Aorta (tissue), 5 donors: Measurements from ENCODE around the gene CHMP2A. TPM values are rescaled to one million over a fixed set of nuclear protein-coding genes. Genes with fewer than 3 reads are reported as not detected.
"Not testable (repeated sequence)": the region's sequence is repeated elsewhere in the genome, so short reads cannot be mapped to it uniquely, and the experiment has no call there.

Experiments used
- ATAC-seq: fragments of 200-7000 bp; cut with Tn5 transposase; one replicate; pipeline ENCODE4 v1.9.1; 2022; ENCODE audit warnings: moderate library complexity; ENCODE audit not compliant: low FRiP score
- DNase-seq, 2 donors: peaks; one replicate each; pipeline ENCODE4 v3.0.0-alpha.2; 2020
- H3K27ac ChIP-seq, 2 donors: one replicate each; pipeline ENCODE4 v1.5.1; 2013; ENCODE audit warnings: low read length in 2 of 2, mild to moderate bottlenecking in 2 of 2, moderate library complexity in 2 of 2, control low read depth in 1 of 2, inconsistent platforms in 1 of 2, low read depth in 1 of 2
- H3K27me3 ChIP-seq, 2 donors: one replicate each; pipeline ENCODE4 v1.6.1; 2013; ENCODE audit warnings: control low read depth in 1 of 2, low read length in 1 of 2, mild to moderate bottlenecking in 1 of 2, moderate library complexity in 1 of 2; ENCODE audit not compliant: insufficient read depth in 2 of 2, control insufficient read depth in 1 of 2
- H3K36me3 ChIP-seq, 2 donors: one replicate each; pipeline ENCODE4 v1.6.1; 2013; ENCODE audit warnings: control low read depth in 1 of 2, low read length in 1 of 2, mild to moderate bottlenecking in 1 of 2; ENCODE audit not compliant: insufficient read depth in 2 of 2, control insufficient read depth in 1 of 2
- H3K4me1 ChIP-seq, 2 donors: one replicate each; pipeline ENCODE4 v1.6.1; 2013; ENCODE audit warnings: low read length in 2 of 2, control low read depth in 1 of 2, mild to moderate bottlenecking in 1 of 2, moderate library complexity in 1 of 2; ENCODE audit not compliant: insufficient read depth in 2 of 2, control insufficient read depth in 1 of 2
- H3K4me3 ChIP-seq, 2 donors: one replicate each; pipeline ENCODE4 v1.5.1; 2013; ENCODE audit warnings: low read length in 2 of 2, control low read depth in 1 of 2, mild to moderate bottlenecking in 1 of 2
- H3K9me3 ChIP-seq: one replicate; pipeline ENCODE4 v1.6.1; 2013; ENCODE audit warnings: mild to moderate bottlenecking, low read length; ENCODE audit not compliant: control insufficient read depth
- WGBS, 2 donors: extraction: QIAGEN DNeasy Blood & Tissue Kit; methylation state at CpG; one replicate each; pipeline ENCODE4 v1.1.7; 2013; 5-methylcytosine and 5-hydroxymethylcytosine counted together
- intact Hi-C, 2 donors: fragments of 100-400 bp; cut with DNase I; formaldehyde crosslinking; loops; one replicate each; pipeline versions ENCODE4 v1.14.2 to v1.15.0; 2022
- microRNA-seq, 2 donors: library from miRNA; unstranded; fragments of <30 nt; microRNA quantifications; one replicate each; pipeline ENCODE4 v1.2.0, GENCODE V29; 2020
- polyA plus RNA-seq, 2 donors: library from polyadenylated mRNA; stranded (reverse); fragments of 200-250 nt; gene quantifications; one replicate each; pipeline ENCODE4 v1.2.3, GENCODE V29; 2013
- total RNA-seq, 2 donors: library from RNA; stranded (reverse); fragmentation: NEBNext Ultra II Directional; extraction: Animal tissue kit (Norgen Biotek cat#: 25700); gene quantifications; one replicate each; pipeline ENCODE4 v1.2.1, GENCODE V29; 2021
- donor health status: healthy with polysubstance abuse.
- donor health status: Bipolar disorder and iron deficiency.
- donor health status: DM: no; HTN: no; CAD: no.
- donor health status: DM: no; HTN: no; CAD: no.
- donor health status: DM: yes; HTN: yes; CAD: no.

CHMP2A gene
- total and polyA plus RNA-seq, 4 donors, result 94.9 to 208 (median 143) TPM

DNA sequence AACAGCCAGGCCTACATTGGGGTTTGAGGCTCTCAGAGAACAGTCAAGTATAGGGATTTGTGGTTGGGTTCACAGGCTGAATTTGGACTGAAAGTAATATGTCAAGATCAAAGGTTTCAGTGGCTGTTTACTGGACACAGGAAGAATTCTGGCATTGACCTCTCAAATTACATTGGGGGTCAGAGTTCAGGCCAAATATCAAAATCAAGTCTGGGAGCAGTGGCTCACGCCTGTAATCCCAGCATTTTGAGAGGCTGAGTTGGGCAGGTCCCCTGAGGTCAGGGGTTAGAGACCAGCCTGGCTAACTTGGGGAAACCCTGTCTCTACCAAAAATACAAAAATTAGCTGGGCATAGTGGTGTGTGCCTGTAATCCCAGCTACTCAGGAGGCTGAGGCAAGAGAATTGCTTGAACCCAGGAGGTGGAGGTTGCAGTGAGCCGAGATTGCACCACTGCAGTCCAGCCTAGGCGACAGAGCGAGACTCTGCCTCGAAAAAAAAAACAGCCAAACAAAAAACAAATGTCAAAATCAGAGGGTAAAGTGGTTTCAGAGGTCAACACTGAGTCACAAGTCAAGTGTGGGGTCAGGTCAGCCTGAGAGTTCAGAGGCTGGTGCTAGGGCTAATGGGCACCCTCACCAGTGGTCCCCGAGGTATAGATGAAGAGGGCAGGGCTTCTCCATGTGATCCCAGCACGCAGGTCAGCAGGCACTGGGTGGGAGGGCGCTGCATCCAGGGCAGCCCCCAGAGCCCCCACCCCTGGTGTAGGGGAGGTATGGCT, 44.6 kb downstream of the CHMP2A start:
- H3K27ac ChIP-seq, result no peak overlapping the region
- ATAC-seq (no peak), DNase-seq (no peak)
- WGBS, 2 donors, result 79% methylated on average over 8 of the region's 8 CpGs
- H3K36me3 ChIP-seq, result no peaks in the 10 kb centered on the region
- intact Hi-C loops, result no loop called here
- no peak overlapping the region for H3K4me3 ChIP-seq
- H3K9me3 ChIP-seq, result no peaks in the 10 kb centered on the region
- no peaks in the 10 kb centered on the region for H3K4me1 ChIP-seq
- no peaks in the 10 kb centered on the region for H3K27me3 ChIP-seq

- Histone ChIP-seq H3K4me1 (no peaks in the 10 kb centered on the region), H3K4me3 (no peak overlapping the region), H3K27ac (no peak overlapping the region), H3K27me3 (no peaks in the 10 kb centered on the region), H3K36me3 (no peaks in the 10 kb centered on the region), H3K9me3 (no peaks in the 10 kb centered on the region)
- no peak for DNase-seq
- no peak for ATAC-seq
- intact Hi-C loops, result no loop called here
- WGBS, 2 donors, result 83 to 88% methylated on average over 11 of the region's 11 CpGs
These were observed 45.2 kb downstream of the CHMP2A start for GRCh38 chr19:58509731-58510083.

DNA sequence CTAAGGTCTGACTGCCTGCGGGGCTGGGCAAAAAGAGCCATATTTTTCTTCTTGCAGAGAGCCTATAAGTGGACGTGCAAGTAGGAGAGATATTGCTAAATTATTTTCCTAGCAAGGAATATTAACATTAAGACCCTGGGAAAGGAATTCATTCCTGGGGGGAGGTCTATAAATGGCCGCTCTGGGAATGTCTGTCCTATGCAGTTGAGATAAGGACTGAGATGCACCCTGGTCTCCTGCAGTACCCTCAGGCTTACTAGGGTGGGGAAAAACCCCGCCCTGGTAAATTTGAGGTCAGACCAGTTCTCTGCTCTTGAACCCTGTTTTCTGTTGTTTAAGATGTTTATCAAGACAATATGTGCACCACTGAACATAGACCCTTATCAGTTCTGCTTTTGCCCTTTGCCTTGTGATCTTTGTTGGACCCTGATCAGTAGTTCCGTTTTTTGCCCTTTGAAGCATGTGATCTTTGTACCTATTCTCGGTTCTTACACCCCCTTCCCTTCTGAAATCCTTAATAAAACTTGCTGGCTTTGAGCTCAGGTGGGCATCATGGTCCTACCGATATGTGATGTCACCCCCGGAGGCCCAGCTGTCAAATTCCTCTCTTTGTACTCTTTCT, 47.2 kb downstream of the CHMP2A start:
- H3K4me3 ChIP-seq, intact Hi-C loops, H3K4me1 ChIP-seq, ATAC-seq, H3K36me3 ChIP-seq, H3K27ac ChIP-seq, H3K9me3 ChIP-seq, DNase-seq, H3K27me3 ChIP-seq: not testable (repeated sequence)
- 58 to 72% methylated on average over 7 to 8 of the region's 8 CpGs for WGBS, 2 donors

Small RNAs within 50 kb of the gene (microRNA-seq; reads per million reads assigned to microRNA genes)
- gene MIR6807, result 0 to 1.2 reads per million in 2 donors

Other genes with a start within 250 kb of the CHMP2A start
- gene ERVK3-1, start 249.7 kb downstream of the CHMP2A start, total RNA-seq, result 10 to 100 TPM; 33.6 to 34.3 TPM
- 10 to 100 TPM; 26.4 to 48.1 TPM for gene ERVK3-1, start 249.7 kb downstream of the CHMP2A start, polyA plus RNA-seq
- 1 to 10 TPM; 2.2 to 3.1 TPM for gene ZSCAN22, start 228.1 kb downstream of the CHMP2A start, total RNA-seq
- under 1 TPM; 0.25 to 0.43 TPM for gene ZSCAN22, start 228.1 kb downstream of the CHMP2A start, polyA plus RNA-seq
- gene A1BG, start 201.6 kb downstream of the CHMP2A start, total RNA-seq, result 10 to 100 TPM in 1 of 2 donors, 1 to 10 TPM in 1; 9.7 to 11.3 TPM
- gene A1BG, start 201.6 kb downstream of the CHMP2A start, polyA plus RNA-seq, result 10 to 100 TPM; 21.5 to 81.6 TPM
- gene ZNF497, start 192.4 kb downstream of the CHMP2A start, total RNA-seq, result under 1 TPM; 0.32 to 0.87 TPM
- under 1 TPM in 1 of 2 donors, not detected in 1; 0.79 TPM for gene ZNF497, start 192.4 kb downstream of the CHMP2A start, polyA plus RNA-seq
- gene ZNF837, start 174.1 kb downstream of the CHMP2A start, total RNA-seq, result 1 to 10 TPM in 1 of 2 donors, under 1 TPM in 1; 0.65 to 1.8 TPM
- 1 to 10 TPM in 1 of 2 donors, under 1 TPM in 1; 0.75 to 1.2 TPM for gene ZNF837, start 174.1 kb downstream of the CHMP2A start, polyA plus RNA-seq
- 100 to 1,000 TPM; 609 to 674 TPM for gene RPS5, start 167.8 kb downstream of the CHMP2A start, total RNA-seq
- 1,000 to 10,000 TPM; 1,453 to 1,636 TPM for gene RPS5, start 167.8 kb downstream of the CHMP2A start, polyA plus RNA-seq
- gene RNF225, start 159.4 kb downstream of the CHMP2A start, total RNA-seq, result not detected
- not detected for gene RNF225, start 159.4 kb downstream of the CHMP2A start, polyA plus RNA-seq
- 10 to 100 TPM; 11.8 to 13.4 TPM for gene ZNF584, start 146.5 kb downstream of the CHMP2A start, total RNA-seq
- gene ZNF584, start 146.5 kb downstream of the CHMP2A start, polyA plus RNA-seq, result 10 to 100 TPM in 1 of 2 donors, under 1 TPM in 1; 0.75 to 10.3 TPM
- gene ZNF132, start 115.0 kb downstream of the CHMP2A start, total RNA-seq, result 1 to 10 TPM; 4.5 to 5.4 TPM
- gene ZNF132, start 115.0 kb downstream of the CHMP2A start, polyA plus RNA-seq, result 1 to 10 TPM in 1 of 2 donors, under 1 TPM in 1; 0.38 to 1.4 TPM
- 1 to 10 TPM; 4.6 to 5.7 TPM for gene ZNF324B, start 103.5 kb downstream of the CHMP2A start, total RNA-seq
- 1 to 10 TPM; 1.5 to 2.3 TPM for gene ZNF324B, start 103.5 kb downstream of the CHMP2A start, polyA plus RNA-seq
- 10 to 100 TPM; 10.8 to 14.1 TPM for gene ZNF324, start 88.0 kb downstream of the CHMP2A start, total RNA-seq
- 1 to 10 TPM; 2.3 to 4.6 TPM for gene ZNF324, start 88.0 kb downstream of the CHMP2A start, polyA plus RNA-seq
- 1 to 10 TPM; 6.4 to 9.9 TPM for gene ZNF446, start 78.8 kb downstream of the CHMP2A start, total RNA-seq
- gene ZNF446, start 78.8 kb downstream of the CHMP2A start, polyA plus RNA-seq, result 10 to 100 TPM; 10.4 to 26.1 TPM
- gene SLC27A5, start 43.1 kb downstream of the CHMP2A start, total RNA-seq, result 1 to 10 TPM; 8.1 to 9.8 TPM
- gene SLC27A5, start 43.1 kb downstream of the CHMP2A start, polyA plus RNA-seq, result 10 to 100 TPM; 12.5 to 24.6 TPM
- 10 to 100 TPM; 12.2 to 15.6 TPM for gene ZBTB45, start 35.3 kb downstream of the CHMP2A start, total RNA-seq
- gene ZBTB45, start 35.3 kb downstream of the CHMP2A start, polyA plus RNA-seq, result 1 to 10 TPM; 3.0 to 8.1 TPM
- gene TRIM28, start 11.0 kb downstream of the CHMP2A start, total RNA-seq, result 100 to 1,000 TPM; 167 to 179 TPM
- 100 to 1,000 TPM in 1 of 2 donors, 10 to 100 TPM in 1; 76.5 to 210 TPM for gene TRIM28, start 11.0 kb downstream of the CHMP2A start, polyA plus RNA-seq
- gene UBE2M, start 3.5 kb upstream of the CHMP2A start, total RNA-seq, result 10 to 100 TPM; 47.5 to 57.7 TPM
- 10 to 100 TPM; 47.1 to 51.2 TPM for gene UBE2M, start 3.5 kb upstream of the CHMP2A start, polyA plus RNA-seq
- 10 to 100 TPM; 17.7 to 31.9 TPM for gene MZF1, start 18.2 kb upstream of the CHMP2A start, total RNA-seq
- 10 to 100 TPM in 1 of 2 donors, 1 to 10 TPM in 1; 6.3 to 81.5 TPM for gene MZF1, start 18.2 kb upstream of the CHMP2A start, polyA plus RNA-seq